ENCODE measurements around the gene GPR82.
"Not testable (repeated sequence)": the region's sequence is repeated elsewhere in the genome, so short reads cannot be mapped to it uniquely, and the experiment has no call there.

Gene GPR82

DNA sequence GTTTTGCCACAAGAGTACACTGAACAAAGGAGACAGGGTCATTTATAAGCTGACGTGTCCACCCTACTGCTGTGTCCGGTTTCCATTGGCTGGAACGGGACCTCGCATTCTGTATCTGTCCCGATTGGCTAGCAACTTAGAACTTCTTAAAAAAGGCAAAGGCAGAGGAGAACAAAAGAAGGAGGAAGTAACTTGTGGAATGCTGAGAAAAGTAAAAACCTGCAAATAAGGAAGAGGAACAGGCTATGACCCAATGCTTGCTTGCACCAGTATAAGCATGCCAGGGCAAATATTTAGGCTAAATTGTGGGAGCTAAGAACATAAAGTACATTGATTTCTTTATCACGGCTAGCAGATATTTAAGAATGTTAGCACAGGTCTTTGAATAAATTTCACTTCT lies 4.4 kb upstream of the GPR82 start:
- not testable (repeated sequence) for DNase-seq

DNA sequence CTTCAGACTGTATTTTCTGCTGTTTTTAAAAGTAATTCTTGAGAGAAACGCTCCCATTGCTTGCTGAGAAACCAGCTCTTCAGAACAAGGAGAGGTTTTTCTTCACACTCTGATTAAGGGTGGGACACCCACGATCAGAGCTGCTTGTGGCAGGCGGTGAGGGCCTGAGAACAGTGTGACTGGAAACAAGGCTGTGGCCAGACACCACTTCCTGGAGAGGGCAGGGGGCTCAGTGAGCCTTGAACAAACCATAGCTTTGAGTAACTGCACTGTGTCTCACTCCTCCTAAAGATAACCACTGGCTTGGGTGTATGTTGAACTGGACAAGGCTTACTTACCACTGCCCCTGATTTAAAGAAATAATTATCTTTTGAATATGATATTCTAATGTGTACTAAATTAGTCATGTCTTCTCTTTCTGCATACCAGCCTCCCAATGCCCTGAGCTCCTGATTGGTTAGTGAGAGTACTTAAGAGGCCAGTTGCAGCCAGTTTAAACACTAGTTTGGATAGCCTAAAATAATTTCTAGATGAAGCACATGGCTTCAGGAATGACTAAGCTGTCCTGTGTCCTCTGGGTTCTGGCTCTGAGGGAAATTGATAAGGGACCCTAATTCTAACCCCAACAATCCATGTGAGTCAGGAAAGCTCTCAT lies 3.7 kb upstream of the GPR82 start:
- no peak for DNase-seq

DNA sequence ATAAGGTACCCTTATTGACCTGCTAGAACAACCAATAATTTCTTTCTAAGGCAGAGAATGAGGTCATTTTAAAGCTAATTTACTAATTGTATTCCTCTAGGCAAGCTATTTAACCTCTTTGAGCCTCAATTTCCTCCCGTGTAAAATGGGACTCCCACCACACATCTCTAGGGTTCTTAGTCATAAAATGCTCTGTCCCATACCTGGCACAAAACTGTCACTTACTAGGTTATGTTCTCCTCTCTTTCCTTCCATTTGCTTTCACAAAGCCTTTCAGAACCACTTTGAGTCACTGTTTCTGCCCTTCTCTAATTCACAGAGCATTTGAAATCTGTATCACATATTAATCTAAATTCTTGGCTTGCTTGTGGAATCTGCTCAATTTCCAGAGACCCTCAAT lies 2.4 kb upstream of the GPR82 start:
- DNase-seq = no peak

DNA sequence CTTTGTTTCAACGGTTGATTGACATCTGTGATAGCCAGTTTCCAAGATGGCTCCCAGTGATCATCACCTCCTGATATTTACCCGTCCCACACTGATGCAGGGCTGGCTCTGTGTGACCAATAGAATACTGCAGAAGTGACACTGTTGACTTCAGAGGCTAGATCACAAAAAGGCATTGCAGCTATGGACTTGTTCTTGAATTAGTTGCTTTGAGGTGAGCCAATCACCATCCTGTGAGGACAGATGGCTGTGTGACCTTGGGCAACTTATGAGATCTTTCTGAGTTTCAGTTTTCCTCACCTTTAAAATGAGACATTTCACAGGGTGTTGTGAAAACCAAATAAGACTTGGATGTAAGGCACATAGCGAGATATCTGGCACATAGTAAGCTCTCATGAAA lies 1.8 kb upstream of the GPR82 start:
- no peak for DNase-seq

DNA sequence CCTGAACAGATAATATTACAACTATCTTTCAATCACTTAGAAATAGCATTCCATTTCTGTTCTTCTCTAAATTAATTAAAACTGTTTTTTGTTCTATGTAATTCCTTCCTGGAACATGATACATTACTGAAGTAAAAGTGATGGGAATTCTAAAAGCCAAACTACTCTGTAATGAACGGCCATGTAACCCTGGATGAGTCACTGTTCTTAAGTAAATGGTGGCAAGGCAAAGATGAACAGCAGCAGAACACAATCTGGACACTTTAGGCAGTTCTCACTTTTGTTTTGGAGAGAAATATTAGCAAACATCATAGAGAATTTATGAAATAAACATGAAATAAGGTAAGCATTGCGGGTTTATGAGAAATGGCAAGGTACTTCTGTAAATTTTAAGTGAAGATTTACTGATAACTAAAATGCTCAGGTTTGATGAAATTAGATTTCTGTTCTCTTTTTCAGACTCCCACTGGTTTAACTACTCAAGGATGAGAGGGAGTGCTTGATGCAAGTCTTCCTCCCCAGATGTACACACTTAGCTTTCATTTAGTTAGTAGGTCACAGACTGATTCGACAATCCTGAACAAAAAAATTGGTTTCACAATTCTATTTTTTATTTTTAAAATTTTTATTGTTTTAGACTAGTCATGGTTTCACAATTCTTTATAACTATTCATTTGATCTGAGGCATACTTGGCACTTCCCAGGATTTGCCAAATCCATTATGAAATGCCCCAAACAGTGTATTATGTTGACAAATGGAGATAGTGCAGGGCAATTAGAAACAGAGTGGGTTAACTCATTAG lies 964 bp upstream of the GPR82 start:
- DNase-seq = no peak

DNA sequence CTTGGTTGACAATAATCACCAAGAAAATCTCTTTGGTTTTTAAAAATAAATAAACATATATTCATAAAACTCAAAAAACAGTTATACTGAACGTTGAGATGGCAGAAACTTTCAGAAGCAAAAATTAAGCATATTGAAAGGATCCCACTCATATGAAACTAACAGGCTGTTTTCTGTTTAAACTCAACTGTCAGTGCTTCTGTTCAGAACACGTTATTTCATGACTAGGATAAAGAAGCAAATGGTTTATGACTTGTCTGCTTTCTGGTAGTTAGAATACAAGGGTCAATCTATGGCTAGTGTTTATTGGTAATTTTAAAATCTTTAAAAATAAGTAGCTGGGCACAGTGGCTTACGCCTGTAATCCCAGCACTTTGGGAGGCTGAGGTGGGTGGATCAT lies 4.1 kb downstream of the GPR82 start:
- no peak for DNase-seq

DNA sequence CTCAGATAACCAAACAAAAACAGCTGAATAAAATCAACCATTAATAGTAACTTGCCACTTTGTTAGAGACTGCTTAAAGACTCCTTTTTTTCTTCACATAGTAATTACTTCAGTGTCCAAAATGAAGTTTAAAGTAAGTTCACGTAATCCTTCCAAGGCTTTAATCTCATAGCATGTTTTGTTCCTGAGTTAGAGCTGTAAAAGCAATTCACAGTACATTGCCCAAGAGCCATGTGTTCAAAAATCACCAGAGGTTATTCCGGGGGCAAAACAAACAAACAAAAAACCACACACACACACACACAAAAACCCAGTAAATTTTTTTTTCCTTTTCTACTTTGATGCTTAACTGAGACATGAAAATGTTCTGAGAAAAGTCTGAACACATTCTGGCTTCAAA lies 6.1 kb downstream of the GPR82 start:
- no peak for DNase-seq

DNA sequence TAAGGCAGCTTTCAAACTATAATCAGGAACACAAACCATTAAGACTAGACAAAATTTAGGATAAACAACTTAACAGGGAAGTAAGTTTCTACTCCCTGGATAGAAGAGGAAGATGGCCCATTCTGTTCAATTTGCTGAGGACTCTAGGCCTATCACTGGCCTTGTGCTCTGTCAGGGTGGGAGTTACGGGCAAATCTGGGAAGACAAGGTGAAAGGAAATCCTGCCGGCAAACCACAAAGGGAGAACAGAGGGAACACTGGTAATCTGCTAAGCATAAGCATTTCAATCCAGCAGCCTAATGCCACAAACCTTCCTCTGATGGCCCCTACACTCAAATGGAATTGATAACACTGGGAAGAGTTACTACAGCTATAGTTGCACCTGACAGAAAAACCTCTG lies 8.3 kb downstream of the GPR82 start:
- DNase-seq = no peak

DNA sequence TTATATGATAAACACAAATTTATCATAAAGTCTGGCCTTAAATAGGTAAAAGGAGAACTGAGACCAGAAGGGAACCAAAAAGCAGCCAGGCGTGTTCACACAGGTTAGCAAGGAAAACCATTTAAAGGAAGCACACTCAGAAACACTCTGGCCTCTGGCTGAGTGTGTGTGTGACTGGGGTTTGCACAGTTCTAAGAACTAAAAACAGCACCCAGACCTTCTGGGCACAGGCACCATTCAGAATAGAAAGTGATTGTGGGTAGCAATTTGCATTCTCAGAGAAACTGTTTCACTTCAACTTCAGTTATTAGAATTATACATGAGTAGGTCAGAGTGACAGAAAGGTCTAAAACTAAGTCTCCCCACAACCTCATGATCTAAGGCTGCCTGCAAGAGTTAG lies 10.0 kb downstream of the GPR82 start:
- no peak for DNase-seq

DNA sequence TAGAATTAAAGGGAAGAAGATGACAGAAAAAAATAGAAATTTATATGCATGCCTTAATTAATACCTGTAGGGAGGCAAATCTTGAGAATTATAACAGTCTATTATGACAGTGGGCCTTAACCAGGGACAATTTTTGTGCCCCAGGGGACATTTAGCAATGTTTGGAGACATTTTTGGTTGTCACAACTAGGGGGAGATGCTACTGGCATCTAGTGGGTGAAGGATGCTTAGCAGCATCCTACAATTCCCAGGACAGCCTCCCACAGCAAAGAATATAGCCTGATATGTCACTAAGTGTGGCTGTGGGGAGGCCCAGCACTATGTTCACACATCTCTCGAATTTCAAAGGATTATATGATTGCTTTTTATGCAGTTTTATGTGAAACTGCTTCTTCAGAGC lies 10.5 kb downstream of the GPR82 start:
- DNase-seq = no peak

DNA sequence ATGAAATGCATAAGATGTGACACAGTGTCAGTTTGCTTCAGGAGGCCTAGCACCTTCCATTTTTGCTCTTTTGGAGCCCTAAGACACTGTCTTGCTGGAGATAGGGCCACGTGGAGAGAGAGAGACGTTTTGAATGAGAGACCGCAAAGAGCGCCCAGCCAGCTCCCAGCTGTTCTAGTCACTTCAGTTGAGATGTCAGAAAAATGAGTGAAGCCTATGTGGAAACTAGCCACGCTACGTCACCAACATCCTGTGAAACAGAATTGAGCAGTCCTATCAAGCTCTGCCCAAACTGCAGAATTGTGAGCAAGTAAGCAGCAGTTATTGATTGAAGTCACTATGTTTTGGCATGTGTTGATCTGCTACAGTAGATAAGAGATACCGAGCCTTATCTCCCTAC lies 13.1 kb downstream of the GPR82 start:
- no peak for DNase-seq

DNA sequence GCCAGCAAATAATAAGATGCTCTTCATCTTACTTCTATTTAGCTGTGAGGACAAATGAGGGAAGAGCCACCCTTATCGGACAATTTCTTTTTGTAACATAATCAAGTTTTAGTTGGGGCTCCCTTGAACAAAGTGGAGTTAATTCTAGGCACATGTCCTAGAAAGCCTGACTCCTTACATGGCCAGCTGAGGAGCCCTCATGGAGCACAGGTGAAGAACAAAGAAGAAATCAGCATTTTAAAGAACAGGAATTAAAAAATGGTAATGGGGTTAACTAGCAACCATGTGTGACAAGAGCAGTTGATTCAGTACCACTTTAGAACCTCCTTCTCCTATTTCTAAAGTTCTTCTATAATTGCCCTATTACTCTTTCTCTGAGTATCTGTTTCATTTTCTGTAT lies 15.9 kb downstream of the GPR82 start:
- no peak for DNase-seq

DNA sequence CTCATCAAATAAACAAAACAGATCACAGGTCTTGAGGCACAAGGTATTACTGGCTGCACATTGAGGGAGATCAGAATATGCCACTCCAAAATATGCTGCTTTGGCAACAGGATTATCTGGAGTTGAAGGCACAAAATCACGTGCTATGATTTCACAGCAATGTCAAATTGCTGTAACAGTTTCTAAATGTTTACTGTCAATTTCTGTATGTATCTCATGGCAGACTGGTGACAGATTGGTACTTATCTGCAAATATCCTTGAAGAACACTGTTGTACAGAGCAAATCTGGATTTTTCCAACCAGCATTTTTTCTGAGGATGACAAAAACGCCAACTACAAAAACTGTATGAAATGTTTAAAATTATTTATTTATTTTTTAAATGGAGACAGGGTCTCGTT lies 26.7 kb downstream of the GPR82 start:
- DNase-seq = no peak

DNA sequence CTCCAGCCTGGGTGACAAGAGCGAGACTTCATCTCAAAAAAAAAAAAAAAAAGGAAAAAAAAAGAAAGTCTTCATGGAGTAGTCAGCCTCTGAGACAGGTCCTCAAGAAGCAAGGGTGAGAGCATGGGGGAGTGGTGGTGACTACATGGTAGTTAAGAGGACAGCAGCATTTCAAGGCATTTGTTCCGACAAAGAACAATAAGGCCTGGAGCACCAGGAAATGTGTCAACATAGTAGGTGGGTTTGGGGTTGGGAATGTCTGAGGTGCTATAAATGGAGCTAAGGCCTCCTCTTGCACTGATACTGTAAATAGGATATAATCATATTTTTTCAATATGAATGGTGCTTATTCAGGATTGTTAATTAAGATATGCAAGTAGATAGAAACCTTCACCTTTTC lies 34.4 kb downstream of the GPR82 start:
- DNase-seq = no peak

DNA sequence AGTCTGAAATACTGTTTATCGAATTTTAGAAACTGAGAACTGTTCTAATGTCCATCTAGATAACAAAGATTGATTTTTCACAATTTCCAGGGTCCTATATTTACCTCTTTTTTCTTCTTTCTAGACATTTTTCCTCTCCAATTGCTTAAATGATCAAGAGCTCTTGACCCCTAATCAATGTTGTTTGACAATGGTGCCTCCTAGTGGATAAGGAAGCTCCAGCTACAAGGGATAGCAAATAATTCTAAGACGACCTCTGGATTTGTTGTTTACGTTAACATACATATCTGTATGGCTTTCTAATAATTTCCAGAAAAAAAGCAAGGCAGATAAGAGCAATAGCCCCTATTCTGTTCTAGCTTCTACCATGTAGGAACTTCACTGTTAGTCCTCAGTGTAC lies 35.8 kb downstream of the GPR82 start:
- DNase-seq = no peak

DNA sequence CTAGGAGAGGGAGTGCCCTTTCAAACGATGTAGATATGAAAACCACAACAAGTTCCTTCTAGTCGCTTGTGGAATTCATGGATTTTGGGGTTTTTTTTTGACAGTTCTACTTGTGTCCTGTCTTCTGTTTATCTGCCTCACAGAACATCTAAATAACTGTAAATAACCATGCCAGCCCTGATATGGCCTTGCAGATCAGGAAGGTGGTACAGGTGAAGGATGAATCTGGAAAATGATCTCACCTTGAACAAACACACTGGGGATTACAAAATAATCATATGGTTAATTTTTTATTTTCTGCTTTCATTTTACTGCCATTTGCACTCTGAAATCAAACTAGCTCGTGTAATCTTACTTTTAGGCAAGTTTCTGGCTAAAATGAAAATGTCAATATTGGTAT lies 37.2 kb downstream of the GPR82 start:
- DNase-seq = no peak

DNA sequence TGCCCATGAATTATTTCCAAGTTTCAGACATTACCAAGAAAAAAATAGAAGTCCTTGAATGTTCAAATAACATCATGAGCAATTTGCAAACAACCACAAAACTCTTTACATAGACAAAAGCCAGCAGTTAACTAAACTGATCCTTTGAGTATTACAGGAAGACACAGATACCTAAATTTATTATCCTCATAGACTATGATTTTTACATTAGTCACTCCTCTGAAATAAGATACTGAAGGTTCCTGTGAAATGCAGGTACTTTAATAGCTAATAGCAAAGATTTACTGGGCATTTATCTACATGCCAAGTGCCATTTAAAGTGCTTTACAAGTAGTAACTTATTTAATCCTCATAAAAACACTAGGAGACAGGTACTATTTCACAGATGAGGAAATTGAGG lies 37.7 kb downstream of the GPR82 start:
- no peak for DNase-seq

DNA sequence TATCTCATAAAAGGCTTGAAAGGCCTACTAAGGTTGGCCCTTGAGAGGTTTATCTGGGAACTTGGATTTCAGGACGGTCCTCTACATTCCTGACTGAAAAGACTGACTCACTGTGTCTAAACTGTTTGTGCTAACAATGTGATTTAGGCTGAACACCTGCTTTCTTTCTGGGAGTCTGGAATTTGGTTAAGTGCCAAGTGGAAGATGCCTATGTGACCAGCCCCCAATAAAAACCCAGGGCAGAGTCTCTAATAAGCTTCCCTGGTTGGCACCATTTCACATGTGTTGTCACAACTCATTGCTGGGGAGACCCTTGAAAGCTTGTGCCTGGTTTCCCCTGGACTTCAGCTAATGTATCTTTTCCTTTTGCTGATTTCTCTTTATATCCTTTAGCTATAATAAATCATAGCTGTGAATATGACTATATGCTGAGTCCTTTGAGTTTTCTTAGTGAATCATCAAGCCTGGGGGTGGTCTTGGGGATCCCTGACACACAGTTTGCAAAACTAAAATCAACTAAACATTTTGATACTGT lies 55.1 kb downstream of the GPR82 start:
- no peak for DNase-seq

All from NCI-H1436 (cell line).